ENCODE measurements around the gene KRTAP10-5.

The KRTAP10-5 gene

DNA sequence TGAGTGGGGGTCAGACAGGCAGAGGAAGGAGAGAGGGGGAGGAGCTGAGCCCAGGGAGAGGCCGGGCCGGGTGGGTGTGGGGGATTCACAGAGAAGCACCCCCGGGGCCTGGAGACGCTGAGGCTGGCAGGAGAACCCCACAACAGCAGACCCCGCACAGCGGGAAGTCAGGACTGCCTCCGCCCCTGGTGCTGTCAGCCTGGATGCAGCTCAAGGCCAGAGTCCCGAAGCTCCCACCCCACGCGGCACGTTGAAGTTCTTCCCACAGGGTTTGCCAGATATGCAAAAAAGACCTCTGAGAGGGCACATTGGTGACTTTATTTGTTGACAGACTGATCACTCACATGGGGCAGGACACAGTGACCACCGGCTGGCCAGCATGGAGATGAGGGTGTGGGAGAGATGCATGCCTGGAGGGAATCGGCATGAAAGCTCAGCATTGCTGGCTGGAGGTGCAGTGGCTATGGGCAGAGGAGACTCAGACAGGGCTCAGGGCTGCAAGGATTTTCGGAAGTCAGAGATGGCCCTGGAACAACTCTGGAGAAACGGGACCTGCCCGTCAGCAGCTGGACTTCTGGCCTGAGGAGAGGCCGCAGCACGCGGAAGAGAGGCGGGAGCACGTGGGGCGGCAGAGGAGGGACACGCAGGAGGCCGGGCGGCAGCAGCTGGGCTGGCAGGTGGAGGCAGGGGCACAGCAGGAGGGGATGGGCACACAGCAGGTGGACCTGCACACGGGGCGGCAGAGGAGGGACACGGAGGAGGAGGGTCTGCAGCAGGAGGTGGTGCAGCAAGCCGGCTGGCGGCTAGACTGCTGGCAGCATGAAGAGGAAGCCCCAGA lies 22.7 kb downstream of the KRTAP10-5 start:
- Histone ChIP-seq H3K27me3 (replicated peaks; ENCODE audit: control insufficient read depth, insufficient read depth, low read length) (no peaks in the 10 kb centered on the region), H3K4me3 (replicated peaks; ENCODE audit: low read depth, low read length) (no peak overlapping the region), H3K36me3 (ENCODE audit: control insufficient read depth, insufficient read depth, low read length) (no peaks in the 10 kb centered on the region)
- TF ChIP-seq, protein P1, sequence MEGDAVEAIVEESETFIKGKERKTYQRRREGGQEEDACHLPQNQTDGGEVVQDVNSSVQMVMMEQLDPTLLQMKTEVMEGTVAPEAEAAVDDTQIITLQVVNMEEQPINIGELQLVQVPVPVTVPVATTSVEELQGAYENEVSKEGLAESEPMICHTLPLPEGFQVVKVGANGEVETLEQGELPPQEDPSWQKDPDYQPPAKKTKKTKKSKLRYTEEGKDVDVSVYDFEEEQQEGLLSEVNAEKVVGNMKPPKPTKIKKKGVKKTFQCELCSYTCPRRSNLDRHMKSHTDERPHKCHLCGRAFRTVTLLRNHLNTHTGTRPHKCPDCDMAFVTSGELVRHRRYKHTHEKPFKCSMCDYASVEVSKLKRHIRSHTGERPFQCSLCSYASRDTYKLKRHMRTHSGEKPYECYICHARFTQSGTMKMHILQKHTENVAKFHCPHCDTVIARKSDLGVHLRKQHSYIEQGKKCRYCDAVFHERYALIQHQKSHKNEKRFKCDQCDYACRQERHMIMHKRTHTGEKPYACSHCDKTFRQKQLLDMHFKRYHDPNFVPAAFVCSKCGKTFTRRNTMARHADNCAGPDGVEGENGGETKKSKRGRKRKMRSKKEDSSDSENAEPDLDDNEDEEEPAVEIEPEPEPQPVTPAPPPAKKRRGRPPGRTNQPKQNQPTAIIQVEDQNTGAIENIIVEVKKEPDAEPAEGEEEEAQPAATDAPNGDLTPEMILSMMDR (IDR thresholded peaks at IDR 0.05; ENCODE audit: insufficient read depth, low read length, poor library complexity, severe bottlenecking): no peak
- DNase-seq (ENCODE audit: extremely low read depth, insufficient read length): no peak

DNA sequence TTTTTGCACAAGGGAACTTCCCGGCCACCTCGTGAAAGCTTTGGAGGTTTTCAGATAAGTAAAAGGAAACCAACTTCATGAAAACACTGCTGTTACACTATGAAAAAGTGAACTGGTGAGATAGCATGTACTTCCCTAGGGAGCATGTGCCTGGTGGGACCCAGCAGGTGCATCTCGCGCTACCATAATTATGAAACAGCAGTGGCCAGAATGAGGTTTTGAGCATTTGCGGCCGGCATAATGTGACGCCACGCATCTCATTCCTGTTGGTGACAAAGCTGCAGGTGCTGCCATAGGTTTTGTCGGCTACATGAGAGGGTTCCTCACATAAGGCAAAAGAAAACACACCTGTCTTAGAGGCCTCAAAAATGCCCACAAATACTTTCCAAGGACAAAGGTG lies 23.5 kb downstream of the KRTAP10-5 start:
- H3K27me3 ChIP-seq (replicated peaks; ENCODE audit: control insufficient read depth, insufficient read depth, low read length): no peaks in the 10 kb centered on the region
- H3K4me3 ChIP-seq (replicated peaks; ENCODE audit: low read depth, low read length): no peak overlapping the region
- no peaks in the 10 kb centered on the region for H3K36me3 ChIP-seq (ENCODE audit: control insufficient read depth, insufficient read depth, low read length)
- no peak for DNase-seq (ENCODE audit: extremely low read depth, insufficient read length)
- TF ChIP-seq, protein P1 (IDR thresholded peaks at IDR 0.05; ENCODE audit: insufficient read depth, low read length, poor library complexity, severe bottlenecking): no peak

DNA sequence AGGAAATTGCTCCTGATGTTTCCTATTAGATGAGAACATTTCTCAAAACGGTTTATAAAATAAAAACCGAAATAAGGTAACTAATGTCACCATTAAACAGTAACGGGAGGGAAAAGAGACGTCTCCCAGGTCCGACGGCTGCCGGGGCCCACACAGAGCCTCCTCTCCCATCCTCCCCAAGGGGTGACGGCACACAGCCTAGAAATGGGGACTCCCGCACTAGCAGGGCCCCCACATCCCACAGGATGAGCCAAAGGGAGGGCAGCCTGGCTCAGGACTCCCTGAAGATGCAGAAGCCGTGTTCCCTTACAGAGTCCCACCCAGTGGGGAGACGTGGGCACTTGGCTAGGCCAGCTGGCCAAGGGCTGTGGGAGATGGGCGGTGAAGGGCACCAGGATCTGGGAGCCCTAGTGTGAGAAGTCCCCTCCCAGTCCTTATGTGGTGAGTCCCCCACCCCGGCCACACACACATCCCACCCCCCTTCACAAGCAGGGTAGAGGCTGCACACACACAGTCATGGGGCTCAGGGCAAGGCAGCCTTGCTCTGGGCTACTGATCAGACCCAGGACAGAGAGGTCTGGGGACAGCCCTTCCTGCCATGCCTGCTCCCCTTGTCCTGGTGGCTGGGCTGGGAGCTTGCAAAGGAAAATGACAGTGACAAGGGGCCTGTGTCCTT lies 25.1 kb downstream of the KRTAP10-5 start:
- H3K36me3 ChIP-seq (ENCODE audit: control insufficient read depth, insufficient read depth, low read length): no peaks in the 10 kb centered on the region
- TF ChIP-seq, protein P1 (IDR thresholded peaks at IDR 0.05; ENCODE audit: insufficient read depth, low read length, poor library complexity, severe bottlenecking): no peak
- DNase-seq (ENCODE audit: extremely low read depth, insufficient read length): no peak
- no peaks in the 10 kb centered on the region; the same call in 1 of the 2 replicates for H3K27me3 ChIP-seq (replicated peaks; ENCODE audit: control insufficient read depth, insufficient read depth, low read length)
- H3K4me3 ChIP-seq (replicated peaks; ENCODE audit: low read depth, low read length): no peak overlapping the region

DNA sequence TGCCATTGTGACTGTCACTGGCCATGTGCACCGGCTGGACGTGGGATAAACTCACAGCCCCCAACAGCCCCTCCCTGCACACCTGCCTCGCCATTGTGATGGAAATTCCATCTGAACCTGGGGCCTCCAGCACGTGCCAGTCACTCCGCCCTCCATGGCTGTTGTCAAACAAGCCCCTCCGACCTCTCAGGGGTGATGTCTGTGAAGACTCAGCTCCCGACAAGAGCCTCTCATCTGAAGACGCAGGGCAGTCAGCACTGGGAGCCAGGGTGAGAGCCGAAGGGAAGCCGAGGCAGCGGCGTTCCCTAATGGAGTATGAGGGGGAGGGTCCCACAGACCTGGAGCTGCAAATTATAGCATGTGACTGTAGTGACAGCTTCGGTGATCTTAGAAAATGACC lies 27.7 kb downstream of the KRTAP10-5 start:
- Histone ChIP-seq H3K36me3 (ENCODE audit: control insufficient read depth, insufficient read depth, low read length) (no peaks in the 10 kb centered on the region), H3K27me3 (replicated peaks; ENCODE audit: control insufficient read depth, insufficient read depth, low read length) (no peaks in the 10 kb centered on the region; the same call in 1 of the 2 replicates), H3K4me3 (replicated peaks; ENCODE audit: low read depth, low read length) (no peak overlapping the region)
- no peak for DNase-seq (ENCODE audit: extremely low read depth, insufficient read length)
- TF ChIP-seq, protein P1 (IDR thresholded peaks at IDR 0.05; ENCODE audit: insufficient read depth, low read length, poor library complexity, severe bottlenecking): no peak

DNA sequence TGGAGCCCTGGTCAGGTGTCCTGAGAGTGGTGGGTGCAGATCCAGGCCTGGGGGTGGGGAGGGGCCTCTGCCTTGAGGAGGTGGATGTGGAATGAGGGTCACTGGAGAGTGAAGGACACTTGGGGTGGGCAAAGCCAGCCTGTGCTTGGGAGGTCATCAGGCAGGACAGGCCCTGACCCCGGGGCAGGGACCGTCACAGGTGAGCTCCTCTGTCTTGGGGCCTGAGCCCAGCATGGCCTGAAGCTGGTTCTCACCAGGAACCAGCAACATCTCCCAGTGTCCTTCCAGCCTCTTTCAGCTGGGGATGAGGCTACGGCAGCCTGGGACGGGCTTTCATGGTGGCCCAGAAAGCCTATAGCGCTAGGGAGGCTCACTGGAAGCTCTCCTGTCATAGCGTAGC lies 28.3 kb downstream of the KRTAP10-5 start:
- Histone ChIP-seq H3K36me3 (ENCODE audit: control insufficient read depth, insufficient read depth, low read length) (no peaks in the 10 kb centered on the region), H3K4me3 (replicated peaks; ENCODE audit: low read depth, low read length) (no peak overlapping the region), H3K27me3 (replicated peaks; ENCODE audit: control insufficient read depth, insufficient read depth, low read length) (no peaks in the 10 kb centered on the region; the same call in 1 of the 2 replicates)
- no peak for DNase-seq (ENCODE audit: extremely low read depth, insufficient read length)
- TF ChIP-seq, protein P1 (IDR thresholded peaks at IDR 0.05; ENCODE audit: insufficient read depth, low read length, poor library complexity, severe bottlenecking): no peak

All from GM06990 (cell line).